HEK293 (cell line): ENCODE measurements around the gene SLC9A5.

ENCODE experiments used
- BCL11A ChIP-seq: fragments of 450-650 bp; formaldehyde crosslinking; IDR thresholded peaks from 2 replicates; pipeline ENCODE4 v1.5.1; 2016; ENCODE audit warnings: low read depth, missing biosample characterization, missing genetic modification characterization
- BCL11B ChIP-seq: fragments of 450-650 bp; formaldehyde crosslinking; IDR thresholded peaks from 2 replicates; pipeline ENCODE4 v1.5.1; 2016; ENCODE audit warnings: low read depth, missing biosample characterization, missing genetic modification characterization
- HOXA7 ChIP-seq: sonication (generic); formaldehyde crosslinking; IDR thresholded peaks from 2 replicates; pipeline ENCODE4 v1.8.1; 2022; ENCODE audit warnings: missing genetic modification reagents, borderline replicate concordance
- KLF7 ChIP-seq: fragments of 450-650 bp; formaldehyde crosslinking; IDR thresholded peaks from 2 replicates; pipeline ENCODE4 v1.5.1; 2016; ENCODE audit warnings: missing biosample characterization, missing genetic modification characterization, borderline replicate concordance
- KLF8 ChIP-seq: fragments of 450-650 bp; formaldehyde crosslinking; IDR thresholded peaks from 2 replicates; pipeline ENCODE4 v1.5.1; 2016; ENCODE audit warnings: missing biosample characterization, missing genetic modification characterization
- OVOL3 ChIP-seq: fragments of 450-650 bp; formaldehyde crosslinking; IDR thresholded peaks from 2 replicates; pipeline ENCODE4 v1.5.1; 2016; ENCODE audit warnings: missing biosample characterization, missing genetic modification characterization
- PRDM10 ChIP-seq: fragments of 450-650 bp; formaldehyde crosslinking; IDR thresholded peaks from 2 replicates; pipeline ENCODE4 v1.5.1; 2016; ENCODE audit warnings: missing biosample characterization, missing genetic modification characterization
- SCRT2 ChIP-seq: fragments of 450-650 bp; formaldehyde crosslinking; IDR thresholded peaks from 2 replicates; pipeline ENCODE4 v1.5.1; 2016; ENCODE audit warnings: missing biosample characterization, missing genetic modification characterization
- SP7 ChIP-seq: fragments of 450-650 bp; formaldehyde crosslinking; IDR thresholded peaks from 2 replicates; pipeline ENCODE4 v1.5.1; 2016; ENCODE audit warnings: missing biosample characterization, missing genetic modification characterization
- ZBTB17 ChIP-seq: fragments of 450-650 bp; formaldehyde crosslinking; IDR thresholded peaks from 2 replicates; pipeline ENCODE4 v1.5.1; 2016; ENCODE audit warnings: missing biosample characterization, missing genetic modification characterization
- ZBTB8A ChIP-seq: fragments of 450-650 bp; formaldehyde crosslinking; IDR thresholded peaks from 2 replicates; pipeline ENCODE4 v1.5.1; 2016; ENCODE audit warnings: missing biosample characterization, missing genetic modification characterization
- ZFP37 ChIP-seq: fragments of 450-650 bp; formaldehyde crosslinking; IDR thresholded peaks from 2 replicates; pipeline ENCODE4 v1.5.1; 2016; ENCODE audit warnings: missing biosample characterization, missing genetic modification characterization
- ZNF140 ChIP-seq: fragments of 450-650 bp; formaldehyde crosslinking; IDR thresholded peaks from 2 replicates; pipeline ENCODE4 v1.5.1; 2016; ENCODE audit warnings: missing biosample characterization, missing genetic modification characterization
- ZNF221 ChIP-seq: fragments of 450-650 bp; formaldehyde crosslinking; IDR thresholded peaks from 2 replicates; pipeline ENCODE4 v1.5.1; 2017; ENCODE audit warnings: missing biosample characterization, missing genetic modification characterization, borderline replicate concordance
- ZNF24 ChIP-seq: fragments of 450-650 bp; formaldehyde crosslinking; IDR thresholded peaks from 2 replicates; pipeline ENCODE4 v1.5.1; 2016; ENCODE audit warnings: missing biosample characterization, missing genetic modification characterization
- ZNF292 ChIP-seq: fragments of 450-650 bp; formaldehyde crosslinking; IDR thresholded peaks from 2 replicates; pipeline ENCODE4 v1.5.1; 2016; ENCODE audit warnings: low read depth, missing biosample characterization, missing genetic modification characterization, borderline replicate concordance
- ZNF302 ChIP-seq: fragments of 450-650 bp; formaldehyde crosslinking; IDR thresholded peaks from 2 replicates; pipeline ENCODE4 v1.5.1; 2016; ENCODE audit warnings: missing biosample characterization, missing genetic modification characterization, low read depth
- ZNF426 ChIP-seq: fragments of 450-650 bp; formaldehyde crosslinking; IDR thresholded peaks from 2 replicates; pipeline ENCODE4 v1.5.1; 2017; ENCODE audit warnings: missing biosample characterization, missing genetic modification characterization, mild to moderate bottlenecking, inconsistent platforms, moderate library complexity
- ZNF501 ChIP-seq: fragments of 450-650 bp; formaldehyde crosslinking; IDR thresholded peaks from 2 replicates; pipeline ENCODE4 v1.5.1; 2016; ENCODE audit warnings: missing biosample characterization, missing genetic modification characterization
- ZNF558 ChIP-seq: fragments of 450-650 bp; formaldehyde crosslinking; IDR thresholded peaks from 2 replicates; pipeline ENCODE4 v1.5.1; 2016; ENCODE audit warnings: missing biosample characterization, missing genetic modification characterization
- ZNF571 ChIP-seq: fragments of 450-650 bp; formaldehyde crosslinking; IDR thresholded peaks from 2 replicates; pipeline ENCODE4 v1.5.0; 2017; ENCODE audit warnings: missing biosample characterization, missing genetic modification characterization
- ZNF596 ChIP-seq: fragments of 450-650 bp; IDR thresholded peaks from 2 replicates; pipeline ENCODE4 v1.5.0; 2018; ENCODE audit warnings: missing biosample characterization, mild to moderate bottlenecking, missing genetic modification characterization, moderate library complexity
- ZNF621 ChIP-seq: fragments of 450-650 bp; formaldehyde crosslinking; IDR thresholded peaks from 2 replicates; pipeline ENCODE4 v1.5.1; 2017; ENCODE audit warnings: missing biosample characterization, missing genetic modification characterization
- ZNF707 ChIP-seq: fragments of 450-650 bp; formaldehyde crosslinking; IDR thresholded peaks from 2 replicates; pipeline ENCODE4 v1.5.1; 2016; ENCODE audit warnings: missing biosample characterization, missing genetic modification characterization
- ZNF76 ChIP-seq: fragments of 450-650 bp; formaldehyde crosslinking; IDR thresholded peaks from 2 replicates; pipeline ENCODE4; 2016; ENCODE audit warnings: low read depth, missing biosample characterization, missing genetic modification characterization, borderline replicate concordance
- ZNF776 ChIP-seq: fragments of 450-650 bp; formaldehyde crosslinking; IDR thresholded peaks from 2 replicates; pipeline ENCODE4 v1.5.0; 2017; ENCODE audit warnings: missing biosample characterization, missing genetic modification characterization, borderline replicate concordance
- ZSCAN30 ChIP-seq: fragments of 450-650 bp; IDR thresholded peaks from 2 replicates; pipeline ENCODE4 v1.5.1; 2018; ENCODE audit warnings: missing biosample characterization, mild to moderate bottlenecking, missing genetic modification characterization, moderate library complexity
- TF ChIP-seq, protein P1 (sequence below): fragments of 450-650 bp; formaldehyde crosslinking; IDR thresholded peaks from 2 replicates; pipeline ENCODE4 v1.5.1; 2016; ENCODE audit warnings: missing biosample characterization, missing genetic modification characterization
- TF ChIP-seq, protein P2 (sequence below): fragments of 450-650 bp; formaldehyde crosslinking; IDR thresholded peaks from 2 replicates; pipeline ENCODE4 v1.5.1; 2016; ENCODE audit warnings: missing biosample characterization, missing genetic modification characterization
- TF ChIP-seq, protein P3 (sequence below): fragments of 450-650 bp; formaldehyde crosslinking; IDR thresholded peaks from 2 replicates; pipeline ENCODE4 v1.5.1; 2016; ENCODE audit warnings: missing biosample characterization, missing genetic modification characterization
- TF ChIP-seq, protein P4 (sequence below): fragments of 450-650 bp; formaldehyde crosslinking; IDR thresholded peaks from 2 replicates; pipeline ENCODE4 v1.5.1; 2016; ENCODE audit warnings: missing biosample characterization, missing genetic modification characterization
- TF ChIP-seq, protein P5 (sequence below): fragments of 450-650 bp; IDR thresholded peaks from 2 replicates; pipeline ENCODE4 v1.5.1; 2018; ENCODE audit warnings: missing biosample characterization, mild to moderate bottlenecking, missing genetic modification characterization

Gene SLC9A5

GRCh38 chr16:67278773-67279295, 30.1 kb downstream of the SLC9A5 start (continued):
- TF ChIP-seq ZBTB8A (no peak), ZNF707 (no peak), ZNF571 (tag by site-specific recombination) (no peak), ZNF596 (tag by site-specific recombination) (no peak), SP7 (tag by site-specific recombination) (0 out of 2 replicates have a peak, but pooled peaks have one; percentile 9), ZNF140 (tag by site-specific recombination) (no peak), BCL11B (no peak), ZNF302 (tag by site-specific recombination) (no peak), PRDM10 (tag by site-specific recombination) (peak; percentile 26; the same call in 1 of the 2 replicates), ZBTB17 (tag by site-specific recombination) (no peak), ZFP37 (no peak), ZNF501 (tag by site-specific recombination) (0 out of 2 replicates have a peak, but pooled peaks have one; percentile 27), ZSCAN30 (tag by site-specific recombination) (no peak), ZNF426 (tag by site-specific recombination) (no peak), ZNF221 (tag by site-specific recombination) (no peak), SCRT2 (tag by site-specific recombination) (no peak), BCL11A (tag by site-specific recombination) (no peak), OVOL3 (no peak), KLF7 (tag by site-specific recombination) (no peak), HOXA7 (CRISPR knock-in tag) (no peak), ZNF292 (tag by site-specific recombination) (no peak), ZNF24 (tag by site-specific recombination) (no peak), ZNF76 (no peak; the same call in 1 of the 2 replicates), KLF8 (tag by site-specific recombination) (peak; percentile 34; the same call in 1 of the 2 replicates), ZNF558 (tag by site-specific recombination) (no peak), ZNF776 (tag by site-specific recombination) (no peak), ZNF621 (tag by site-specific recombination) (no peak)
- TF ChIP-seq, protein P1, sequence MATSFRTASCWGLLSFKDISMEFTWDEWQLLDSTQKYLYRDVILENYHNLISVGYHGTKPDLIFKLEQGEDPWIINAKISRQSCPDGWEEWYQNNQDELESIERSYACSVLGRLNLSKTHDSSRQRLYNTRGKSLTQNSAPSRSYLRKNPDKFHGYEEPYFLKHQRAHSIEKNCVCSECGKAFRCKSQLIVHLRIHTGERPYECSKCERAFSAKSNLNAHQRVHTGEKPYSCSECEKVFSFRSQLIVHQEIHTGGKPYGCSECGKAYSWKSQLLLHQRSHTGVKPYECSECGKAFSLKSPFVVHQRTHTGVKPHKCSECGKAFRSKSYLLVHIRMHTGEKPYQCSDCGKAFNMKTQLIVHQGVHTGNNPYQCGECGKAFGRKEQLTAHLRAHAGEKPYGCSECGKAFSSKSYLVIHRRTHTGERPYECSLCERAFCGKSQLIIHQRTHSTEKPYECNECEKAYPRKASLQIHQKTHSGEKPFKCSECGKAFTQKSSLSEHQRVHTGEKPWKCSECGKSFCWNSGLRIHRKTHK (tag by site-specific recombination) = no peak
- TF ChIP-seq, protein P2, sequence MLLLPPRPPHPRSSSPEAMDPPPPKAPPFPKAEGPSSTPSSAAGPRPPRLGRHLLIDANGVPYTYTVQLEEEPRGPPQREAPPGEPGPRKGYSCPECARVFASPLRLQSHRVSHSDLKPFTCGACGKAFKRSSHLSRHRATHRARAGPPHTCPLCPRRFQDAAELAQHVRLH (tag by site-specific recombination) = no peak
- TF ChIP-seq, protein P3, sequence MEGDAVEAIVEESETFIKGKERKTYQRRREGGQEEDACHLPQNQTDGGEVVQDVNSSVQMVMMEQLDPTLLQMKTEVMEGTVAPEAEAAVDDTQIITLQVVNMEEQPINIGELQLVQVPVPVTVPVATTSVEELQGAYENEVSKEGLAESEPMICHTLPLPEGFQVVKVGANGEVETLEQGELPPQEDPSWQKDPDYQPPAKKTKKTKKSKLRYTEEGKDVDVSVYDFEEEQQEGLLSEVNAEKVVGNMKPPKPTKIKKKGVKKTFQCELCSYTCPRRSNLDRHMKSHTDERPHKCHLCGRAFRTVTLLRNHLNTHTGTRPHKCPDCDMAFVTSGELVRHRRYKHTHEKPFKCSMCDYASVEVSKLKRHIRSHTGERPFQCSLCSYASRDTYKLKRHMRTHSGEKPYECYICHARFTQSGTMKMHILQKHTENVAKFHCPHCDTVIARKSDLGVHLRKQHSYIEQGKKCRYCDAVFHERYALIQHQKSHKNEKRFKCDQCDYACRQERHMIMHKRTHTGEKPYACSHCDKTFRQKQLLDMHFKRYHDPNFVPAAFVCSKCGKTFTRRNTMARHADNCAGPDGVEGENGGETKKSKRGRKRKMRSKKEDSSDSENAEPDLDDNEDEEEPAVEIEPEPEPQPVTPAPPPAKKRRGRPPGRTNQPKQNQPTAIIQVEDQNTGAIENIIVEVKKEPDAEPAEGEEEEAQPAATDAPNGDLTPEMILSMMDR (tag by site-specific recombination) = peak; percentile 58; the same call in 1 of the 2 replicates
- TF ChIP-seq, protein P4, sequence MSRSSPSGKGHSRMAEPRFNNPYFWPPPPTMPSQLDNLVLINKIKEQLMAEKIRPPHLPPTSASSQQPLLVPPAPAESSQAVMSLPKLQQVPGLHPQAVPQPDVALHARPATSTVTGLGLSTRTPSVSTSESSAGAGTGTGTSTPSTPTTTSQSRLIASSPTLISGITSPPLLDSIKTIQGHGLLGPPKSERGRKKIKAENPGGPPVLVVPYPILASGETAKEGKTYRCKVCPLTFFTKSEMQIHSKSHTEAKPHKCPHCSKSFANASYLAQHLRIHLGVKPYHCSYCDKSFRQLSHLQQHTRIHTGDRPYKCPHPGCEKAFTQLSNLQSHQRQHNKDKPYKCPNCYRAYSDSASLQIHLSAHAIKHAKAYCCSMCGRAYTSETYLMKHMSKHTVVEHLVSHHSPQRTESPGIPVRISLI (tag by site-specific recombination) = no peak
- TF ChIP-seq, protein P5, sequence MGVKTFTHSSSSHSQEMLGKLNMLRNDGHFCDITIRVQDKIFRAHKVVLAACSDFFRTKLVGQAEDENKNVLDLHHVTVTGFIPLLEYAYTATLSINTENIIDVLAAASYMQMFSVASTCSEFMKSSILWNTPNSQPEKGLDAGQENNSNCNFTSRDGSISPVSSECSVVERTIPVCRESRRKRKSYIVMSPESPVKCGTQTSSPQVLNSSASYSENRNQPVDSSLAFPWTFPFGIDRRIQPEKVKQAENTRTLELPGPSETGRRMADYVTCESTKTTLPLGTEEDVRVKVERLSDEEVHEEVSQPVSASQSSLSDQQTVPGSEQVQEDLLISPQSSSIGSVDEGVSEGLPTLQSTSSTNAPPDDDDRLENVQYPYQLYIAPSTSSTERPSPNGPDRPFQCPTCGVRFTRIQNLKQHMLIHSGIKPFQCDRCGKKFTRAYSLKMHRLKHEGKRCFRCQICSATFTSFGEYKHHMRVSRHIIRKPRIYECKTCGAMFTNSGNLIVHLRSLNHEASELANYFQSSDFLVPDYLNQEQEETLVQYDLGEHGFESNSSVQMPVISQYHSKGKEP (tag by site-specific recombination) = no peak
